GM12864 (cell line): ENCODE measurements around the gene ZBTB42.

Experiments
- DNase-seq: peaks from one replicate; pipeline ENCODE4 v3.0.0-alpha.2; 2011; ENCODE audit warnings: low read depth
- H3K4me3 ChIP-seq: 2 replicates; pipeline ENCODE4 v1.5.1; 2011; ENCODE audit warnings: mild to moderate bottlenecking, low read depth, low read length, control low read depth
- TF ChIP-seq, protein P1 (sequence below): IDR thresholded peaks from 2 replicates; pipeline ENCODE4 v1.5.1; 2011; ENCODE audit warnings: low read depth, mild to moderate bottlenecking, moderate library complexity, low read length, control low read depth, inconsistent platforms; ENCODE audit errors: missing control alignments

The ZBTB42 gene

DNA sequence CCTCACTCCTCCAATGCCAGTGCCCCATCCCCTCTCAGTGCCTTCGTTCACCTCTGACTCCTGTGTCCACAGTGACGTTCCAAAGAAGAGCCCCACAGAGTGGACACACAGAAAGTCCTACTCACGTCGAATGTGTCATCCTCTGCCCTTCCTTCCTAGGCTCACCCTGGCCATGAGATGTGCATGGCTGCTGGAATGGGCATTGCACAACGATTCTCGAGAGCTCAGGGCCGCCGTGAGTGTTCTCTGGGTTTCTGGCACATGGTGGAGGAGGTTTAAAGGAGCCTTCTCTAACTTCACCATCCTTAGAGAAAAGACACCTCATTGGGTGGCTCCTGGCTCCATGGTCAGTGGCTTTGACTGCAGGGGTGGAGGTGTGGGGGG is 51.4 kb downstream of the ZBTB42 start:
- no peak overlapping the region for H3K4me3 ChIP-seq
- DNase-seq = no peak
- TF ChIP-seq, protein P1, sequence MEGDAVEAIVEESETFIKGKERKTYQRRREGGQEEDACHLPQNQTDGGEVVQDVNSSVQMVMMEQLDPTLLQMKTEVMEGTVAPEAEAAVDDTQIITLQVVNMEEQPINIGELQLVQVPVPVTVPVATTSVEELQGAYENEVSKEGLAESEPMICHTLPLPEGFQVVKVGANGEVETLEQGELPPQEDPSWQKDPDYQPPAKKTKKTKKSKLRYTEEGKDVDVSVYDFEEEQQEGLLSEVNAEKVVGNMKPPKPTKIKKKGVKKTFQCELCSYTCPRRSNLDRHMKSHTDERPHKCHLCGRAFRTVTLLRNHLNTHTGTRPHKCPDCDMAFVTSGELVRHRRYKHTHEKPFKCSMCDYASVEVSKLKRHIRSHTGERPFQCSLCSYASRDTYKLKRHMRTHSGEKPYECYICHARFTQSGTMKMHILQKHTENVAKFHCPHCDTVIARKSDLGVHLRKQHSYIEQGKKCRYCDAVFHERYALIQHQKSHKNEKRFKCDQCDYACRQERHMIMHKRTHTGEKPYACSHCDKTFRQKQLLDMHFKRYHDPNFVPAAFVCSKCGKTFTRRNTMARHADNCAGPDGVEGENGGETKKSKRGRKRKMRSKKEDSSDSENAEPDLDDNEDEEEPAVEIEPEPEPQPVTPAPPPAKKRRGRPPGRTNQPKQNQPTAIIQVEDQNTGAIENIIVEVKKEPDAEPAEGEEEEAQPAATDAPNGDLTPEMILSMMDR = no peak
